ENCODE results near the gene VPS50.

VPS50 gene, protein sequence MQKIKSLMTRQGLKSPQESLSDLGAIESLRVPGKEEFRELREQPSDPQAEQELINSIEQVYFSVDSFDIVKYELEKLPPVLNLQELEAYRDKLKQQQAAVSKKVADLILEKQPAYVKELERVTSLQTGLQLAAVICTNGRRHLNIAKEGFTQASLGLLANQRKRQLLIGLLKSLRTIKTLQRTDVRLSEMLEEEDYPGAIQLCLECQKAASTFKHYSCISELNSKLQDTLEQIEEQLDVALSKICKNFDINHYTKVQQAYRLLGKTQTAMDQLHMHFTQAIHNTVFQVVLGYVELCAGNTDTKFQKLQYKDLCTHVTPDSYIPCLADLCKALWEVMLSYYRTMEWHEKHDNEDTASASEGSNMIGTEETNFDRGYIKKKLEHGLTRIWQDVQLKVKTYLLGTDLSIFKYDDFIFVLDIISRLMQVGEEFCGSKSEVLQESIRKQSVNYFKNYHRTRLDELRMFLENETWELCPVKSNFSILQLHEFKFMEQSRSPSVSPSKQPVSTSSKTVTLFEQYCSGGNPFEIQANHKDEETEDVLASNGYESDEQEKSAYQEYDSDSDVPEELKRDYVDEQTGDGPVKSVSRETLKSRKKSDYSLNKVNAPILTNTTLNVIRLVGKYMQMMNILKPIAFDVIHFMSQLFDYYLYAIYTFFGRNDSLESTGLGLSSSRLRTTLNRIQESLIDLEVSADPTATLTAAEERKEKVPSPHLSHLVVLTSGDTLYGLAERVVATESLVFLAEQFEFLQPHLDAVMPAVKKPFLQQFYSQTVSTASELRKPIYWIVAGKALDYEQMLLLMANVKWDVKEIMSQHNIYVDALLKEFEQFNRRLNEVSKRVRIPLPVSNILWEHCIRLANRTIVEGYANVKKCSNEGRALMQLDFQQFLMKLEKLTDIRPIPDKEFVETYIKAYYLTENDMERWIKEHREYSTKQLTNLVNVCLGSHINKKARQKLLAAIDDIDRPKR

DNA sequence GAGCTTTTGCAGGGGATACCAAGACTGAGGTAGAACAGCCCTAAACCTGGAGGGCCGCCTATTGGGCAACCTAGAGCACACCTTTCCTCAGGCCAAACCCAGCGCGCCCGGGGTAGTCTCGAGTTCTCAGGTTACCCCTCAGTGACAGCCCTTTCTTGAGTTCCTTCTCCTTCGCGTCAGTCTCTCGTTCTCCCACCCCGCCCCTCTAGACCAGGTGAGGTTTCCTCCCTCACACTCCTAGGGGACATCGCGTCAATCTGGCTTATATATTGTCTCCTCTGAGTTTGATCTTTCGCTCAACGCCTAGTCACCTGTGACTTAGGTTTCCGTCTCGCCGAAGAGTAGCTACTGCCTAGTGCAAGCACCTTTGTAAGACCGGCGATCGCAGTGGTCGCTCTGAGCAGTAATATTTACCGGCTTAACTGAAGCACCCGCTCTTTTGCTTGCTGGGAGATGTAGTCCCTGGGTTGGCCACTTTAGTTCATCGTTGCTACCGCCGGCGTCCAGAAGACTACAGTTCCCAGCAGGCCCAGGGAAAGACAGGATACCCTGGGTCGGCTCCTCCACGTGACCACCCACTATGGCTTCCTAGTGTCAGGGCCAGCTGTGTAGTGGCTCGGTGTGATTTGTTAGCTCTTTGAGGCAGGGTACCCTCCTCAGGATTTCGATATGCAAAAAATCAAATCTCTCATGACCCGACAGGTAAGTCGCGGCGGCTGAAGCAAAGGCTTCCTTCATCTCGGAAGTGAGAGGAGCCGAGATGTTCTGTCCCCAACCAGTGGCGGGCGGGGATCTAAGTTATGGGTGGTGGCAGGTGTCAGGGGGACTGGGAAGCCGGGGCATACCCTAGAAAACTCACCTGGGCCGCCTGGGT, at the start of gene VPS50:
TSS of gene VPS50 (plus strand) at position 568 of the 874 bp plus-strand sequence. CDS start at position 670, 102 bp downstream.
- DNase-seq = peak; percentile 98

DNA sequence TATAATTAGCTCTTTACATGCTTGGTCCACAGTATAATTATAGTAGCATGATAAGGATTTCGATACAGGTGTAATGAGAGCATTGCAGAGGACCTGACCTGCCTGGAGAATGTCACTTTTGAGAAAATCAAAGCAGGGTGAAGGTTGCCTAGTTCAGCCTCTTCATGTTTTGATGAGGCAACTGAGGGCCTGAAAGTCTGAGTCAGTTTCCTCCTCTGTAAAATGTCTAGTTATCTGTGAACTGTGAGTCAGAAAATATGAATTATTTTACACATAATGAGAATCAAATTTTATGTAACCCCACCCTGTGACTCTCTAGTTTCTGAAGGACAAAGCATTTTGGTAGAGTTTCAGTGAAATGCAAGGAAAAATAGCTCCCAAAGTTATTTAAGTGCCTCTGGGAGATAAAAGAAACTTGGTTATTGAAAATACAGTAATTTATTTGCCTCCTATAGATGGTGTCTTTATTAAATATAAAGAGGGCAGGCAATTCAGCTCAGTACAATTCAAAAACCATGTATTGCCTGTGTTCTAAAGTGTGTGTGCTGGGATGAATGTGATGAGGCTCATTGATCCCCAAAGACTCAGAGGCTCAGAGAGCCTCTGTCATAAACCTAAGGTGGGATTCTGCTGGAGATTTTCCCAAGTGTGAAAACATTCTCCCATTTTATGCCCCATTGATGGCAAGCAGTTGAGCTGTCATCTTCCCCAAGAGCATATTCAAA, 46.7 kb upstream of the VPS50 start:
- DNase-seq = no peak

DNA sequence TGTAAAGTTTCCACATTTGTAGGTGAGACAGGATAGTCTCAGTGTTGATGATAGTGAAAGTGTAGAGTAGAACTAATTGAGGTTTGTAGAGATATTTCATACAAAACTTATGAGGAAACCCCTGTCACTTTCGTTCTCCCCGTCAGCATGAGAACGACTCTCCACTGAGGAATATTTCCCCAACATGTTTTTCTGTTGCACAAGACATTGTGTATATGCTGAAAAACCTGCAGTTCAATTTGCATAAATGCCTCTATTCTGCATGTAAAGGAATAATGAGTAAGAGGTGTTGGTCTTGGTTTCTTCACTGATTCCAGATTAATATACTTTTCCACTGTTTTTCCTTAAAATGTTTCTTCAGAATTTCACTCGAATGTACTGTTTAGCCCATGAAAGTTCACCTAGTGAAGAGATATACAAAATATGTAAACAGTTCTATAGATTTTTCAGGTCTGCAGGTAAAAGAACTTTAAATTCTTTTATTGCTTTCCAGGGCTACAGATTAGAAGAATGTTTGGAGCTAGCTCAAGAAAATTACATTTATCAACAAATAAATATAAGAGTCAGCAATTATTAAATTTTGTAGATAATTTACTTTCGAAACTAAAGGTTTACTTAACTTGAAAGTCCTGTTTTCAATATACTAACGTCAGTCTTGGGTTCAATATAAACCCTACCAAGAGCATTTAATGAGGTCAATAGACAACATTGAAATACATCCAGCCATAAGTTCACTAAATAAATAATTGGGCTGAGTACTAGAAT, 43.1 kb upstream of the VPS50 start:
- no peak for DNase-seq

DNA sequence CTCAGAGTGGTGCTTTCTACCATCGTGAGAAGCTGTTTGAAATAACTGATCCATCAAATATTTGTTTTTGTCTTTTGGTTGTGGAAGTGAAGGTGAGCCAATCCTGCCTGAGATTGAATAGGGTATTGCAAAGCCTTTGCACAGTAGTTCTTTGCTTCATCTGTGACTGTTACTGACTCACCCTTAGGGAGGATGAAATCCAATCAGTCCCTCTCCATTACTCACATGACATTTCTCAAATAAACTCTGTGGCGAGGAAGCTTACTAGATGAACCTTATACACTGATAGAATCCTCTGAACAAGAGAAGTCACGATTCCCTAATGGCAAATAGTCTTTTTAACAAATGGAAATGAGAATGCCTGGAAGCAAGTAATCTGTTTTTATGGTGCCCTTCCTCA, 37.8 kb upstream of the VPS50 start:
- no peak for DNase-seq

DNA sequence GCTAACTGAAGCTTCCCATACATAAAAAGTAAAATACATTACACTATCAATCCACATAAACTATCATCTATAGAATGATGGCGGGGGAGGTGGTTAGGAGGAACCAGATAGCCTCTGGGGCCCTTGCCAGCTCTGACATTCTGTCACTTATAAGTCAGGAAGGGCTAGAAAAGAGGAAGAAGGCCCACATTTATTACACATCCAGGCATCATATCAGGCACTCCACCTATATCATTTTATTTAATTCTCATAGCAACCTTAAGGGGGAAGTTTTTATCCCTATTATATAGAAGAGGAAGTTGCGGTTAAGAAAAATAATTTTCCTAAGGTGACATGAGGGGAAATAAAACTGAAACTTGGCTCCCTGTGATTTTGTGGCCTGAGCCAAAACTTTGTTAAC, 35.8 kb upstream of the VPS50 start:
- DNase-seq = no peak

DNA sequence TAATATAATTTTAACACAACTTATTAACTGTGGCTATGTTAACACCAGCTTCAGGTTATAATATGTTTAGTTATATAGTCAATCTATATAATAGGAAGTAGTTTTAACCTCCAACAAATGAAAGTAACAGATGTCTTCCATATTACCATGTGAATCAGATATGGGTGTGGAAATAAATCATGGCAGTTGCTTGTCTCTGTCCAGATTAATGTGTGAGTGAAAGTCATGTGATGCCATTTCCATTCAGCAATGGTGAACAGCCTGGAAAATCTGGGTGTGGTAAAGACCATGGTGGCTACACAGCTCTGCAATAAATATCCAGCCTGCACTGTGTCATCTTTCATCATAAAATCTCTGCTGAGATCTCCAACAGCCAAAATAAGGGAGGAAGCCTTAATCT, 33.7 kb upstream of the VPS50 start:
- no peak for DNase-seq

DNA sequence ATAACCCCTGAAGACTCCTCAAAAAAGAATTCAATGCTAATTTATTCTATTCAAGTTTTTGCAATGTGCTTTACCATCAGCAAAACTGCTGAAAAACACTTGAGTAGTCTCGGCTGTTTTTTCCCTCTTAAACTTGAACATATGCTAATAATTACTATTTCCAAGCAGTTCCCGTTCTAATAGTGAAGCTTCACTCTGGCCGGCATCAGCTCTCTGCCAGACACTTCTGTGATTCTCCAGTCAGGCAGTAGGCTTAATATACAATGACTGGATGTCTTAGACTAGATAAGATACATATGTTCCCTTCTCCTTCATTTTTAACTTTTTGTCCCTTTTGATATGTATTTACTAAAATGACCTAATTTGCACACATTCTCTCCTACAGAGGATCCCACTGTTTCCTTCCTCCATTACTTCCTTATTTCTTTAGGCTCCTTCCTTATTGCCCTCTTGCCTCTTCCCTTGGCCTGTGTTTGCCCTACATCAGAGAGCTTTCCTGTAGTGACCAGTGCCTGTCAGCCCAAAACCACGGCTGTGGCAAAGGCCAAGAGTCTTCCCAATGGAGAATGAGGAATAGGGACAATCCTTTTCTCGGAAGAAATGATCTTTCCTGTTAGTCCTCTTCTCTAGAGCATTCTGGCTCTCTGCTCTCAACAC, 29.4 kb upstream of the VPS50 start:
- DNase-seq = peak; percentile 32

DNA sequence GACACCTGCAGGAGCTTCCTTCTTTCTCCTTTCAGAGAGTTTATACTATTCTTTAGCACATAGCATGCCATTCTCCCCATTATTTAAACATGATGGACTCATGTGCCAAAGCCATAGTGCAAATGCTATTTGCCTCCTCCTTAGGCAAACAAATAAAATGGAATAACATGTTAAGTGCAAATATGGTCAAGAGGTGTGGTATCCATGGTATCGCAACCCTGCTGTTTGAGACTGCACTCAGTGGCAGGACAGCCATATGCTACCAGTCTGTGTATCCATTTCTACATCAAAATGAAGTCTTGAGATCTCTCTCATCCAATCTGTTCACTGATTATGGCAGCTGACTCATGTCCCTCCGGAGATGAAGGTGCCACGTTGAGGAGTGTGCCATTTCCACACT, 28.7 kb upstream of the VPS50 start:
- DNase-seq = peak; percentile 94

DNA sequence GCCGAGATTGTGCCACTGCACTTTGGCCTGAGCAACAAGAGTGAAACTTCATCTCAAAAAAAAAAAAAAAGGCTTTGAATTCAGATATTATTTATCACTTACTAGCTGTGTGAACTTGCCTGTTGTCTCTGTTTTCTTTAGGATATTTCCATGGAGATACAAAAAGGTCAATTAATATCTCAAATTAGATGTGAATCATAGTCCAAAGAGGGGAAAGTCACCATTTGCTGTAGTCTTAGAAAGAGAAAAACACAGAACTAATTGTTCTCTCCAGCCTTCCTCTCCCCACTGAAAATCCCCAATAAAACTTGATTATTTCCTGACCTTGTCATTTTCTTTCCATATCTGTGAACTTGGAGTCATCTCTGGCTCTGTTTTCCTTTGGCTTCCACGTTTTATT, 27.1 kb upstream of the VPS50 start:
- no peak for DNase-seq

DNA sequence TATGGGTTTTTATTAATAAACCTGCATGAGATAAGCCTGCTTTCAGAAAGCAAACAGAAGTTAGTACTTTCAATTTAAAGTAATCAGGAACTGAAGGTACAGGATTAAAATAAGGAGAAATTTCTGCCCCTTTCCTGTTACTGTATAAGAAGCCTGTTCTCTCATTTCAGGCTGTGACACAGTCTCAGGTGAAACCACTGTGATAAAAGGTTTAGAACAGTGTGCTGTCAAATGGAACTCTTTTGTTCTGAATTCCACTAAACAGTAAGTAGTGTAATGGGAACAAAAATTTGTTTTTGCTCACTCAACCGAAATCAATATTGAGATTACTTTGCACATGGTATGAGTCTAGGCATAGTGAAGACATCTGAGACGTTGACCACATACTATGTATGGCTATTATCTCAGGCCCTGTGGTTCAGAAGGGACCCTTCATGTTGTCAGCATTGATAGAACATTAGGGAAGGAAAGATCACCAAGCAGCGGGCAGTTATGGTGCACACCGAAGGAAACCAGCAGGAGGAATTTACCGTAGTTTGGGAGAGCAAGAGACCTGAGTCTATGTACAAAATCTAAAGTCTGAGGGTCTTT, 20.8 kb upstream of the VPS50 start:
- peak; percentile 21 for DNase-seq

DNA sequence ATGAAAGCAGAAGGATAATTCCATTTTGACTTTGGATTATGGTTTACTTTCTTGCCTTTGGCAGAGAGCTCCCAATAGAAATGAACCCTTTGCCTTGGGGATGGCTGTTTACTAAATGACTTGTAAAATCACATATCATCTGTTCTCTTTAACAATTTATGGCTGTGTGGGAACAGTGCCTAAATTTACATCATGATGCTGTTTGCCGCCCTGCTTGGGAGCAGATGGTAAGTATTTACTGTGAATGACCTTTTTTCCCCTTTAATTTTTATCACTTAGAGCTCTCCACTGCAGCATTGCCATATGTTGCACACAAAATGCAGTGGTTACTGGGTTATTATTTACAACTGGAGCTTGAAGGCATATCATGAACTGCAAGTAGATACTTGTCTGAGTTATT, 19.3 kb upstream of the VPS50 start:
- DNase-seq = peak; percentile 100

DNA sequence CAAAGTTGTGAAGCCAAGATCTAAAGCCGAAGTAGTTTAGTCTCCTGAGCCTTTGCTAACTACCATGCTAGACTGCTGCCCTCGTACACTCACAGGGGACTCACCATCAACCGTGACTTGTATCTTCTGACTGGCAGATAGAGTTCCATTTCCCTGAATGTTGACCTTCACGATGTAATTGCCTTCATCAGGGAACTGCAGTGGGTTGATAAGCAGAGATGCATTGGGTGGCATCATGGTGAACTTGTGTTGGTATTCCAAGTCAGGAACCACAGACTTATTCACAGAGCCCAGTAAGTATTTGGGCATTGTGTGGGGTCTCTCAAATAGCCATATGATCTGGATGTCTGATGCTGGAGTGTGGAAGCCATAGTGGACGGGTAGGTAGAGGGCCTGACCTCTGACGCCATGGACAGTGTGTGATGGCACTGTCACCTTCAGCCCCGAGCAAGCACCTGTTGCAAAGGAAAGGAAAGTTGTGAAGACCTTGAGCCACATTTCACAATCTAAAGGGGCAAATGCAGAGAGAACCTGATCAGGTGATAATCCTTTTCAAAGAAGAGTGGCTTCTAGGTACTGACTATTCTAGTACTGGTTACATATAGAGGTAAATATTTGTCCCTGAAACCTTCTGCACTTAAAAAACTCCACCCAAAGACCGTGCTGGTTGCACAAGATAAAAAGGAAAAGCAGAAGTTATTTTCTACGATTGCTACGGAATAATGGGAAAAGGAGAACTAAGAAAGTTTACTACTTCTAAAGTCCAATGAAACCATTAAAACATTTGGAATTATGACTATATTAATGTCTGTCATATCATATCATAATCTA, 13.0 kb upstream of the VPS50 start:
- no peak for DNase-seq

DNA sequence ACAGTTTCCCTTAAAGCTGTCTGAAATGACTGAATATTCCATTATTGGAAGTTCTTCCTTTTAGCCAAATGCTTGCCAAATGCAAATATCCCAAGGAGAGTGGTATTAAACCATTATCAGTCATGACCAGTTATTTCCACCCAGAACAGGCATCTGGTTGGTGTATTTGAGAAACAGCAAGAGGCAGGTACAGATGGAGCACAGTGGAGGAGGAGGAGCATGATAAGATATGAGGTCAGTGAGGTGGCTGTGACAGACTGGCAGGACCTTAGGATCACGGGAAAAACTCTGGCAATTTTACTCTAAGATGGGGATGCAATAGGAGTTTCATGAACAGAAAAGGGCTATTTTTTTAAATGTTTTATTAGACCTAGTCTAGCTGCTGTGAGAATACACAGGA, 12.3 kb upstream of the VPS50 start:
- no peak for DNase-seq

DNA sequence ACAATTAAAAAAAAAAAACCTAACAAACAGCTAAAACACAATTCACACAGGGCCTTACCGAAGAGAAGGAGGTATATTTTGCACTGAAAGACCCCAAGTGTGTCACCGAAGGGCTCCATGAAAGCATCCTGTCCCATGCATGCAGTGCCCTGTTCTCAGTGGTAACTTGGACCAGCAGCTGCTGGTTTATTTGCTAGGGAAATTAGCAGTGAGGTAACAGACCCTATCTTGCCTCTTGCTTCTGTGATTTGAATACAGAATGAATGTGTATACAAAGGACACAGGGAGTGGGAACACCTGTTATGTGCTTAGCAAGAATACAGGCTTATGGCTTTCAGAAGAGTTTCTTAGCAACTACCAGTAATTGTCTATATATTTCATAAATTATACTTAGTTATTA, 5.9 kb upstream of the VPS50 start, which contains the start of gene HEPACAM2:
TSS of gene HEPACAM2 (minus strand) at position 160 of the 400 bp plus-strand sequence.
- DNase-seq = peak; percentile 74

DNA sequence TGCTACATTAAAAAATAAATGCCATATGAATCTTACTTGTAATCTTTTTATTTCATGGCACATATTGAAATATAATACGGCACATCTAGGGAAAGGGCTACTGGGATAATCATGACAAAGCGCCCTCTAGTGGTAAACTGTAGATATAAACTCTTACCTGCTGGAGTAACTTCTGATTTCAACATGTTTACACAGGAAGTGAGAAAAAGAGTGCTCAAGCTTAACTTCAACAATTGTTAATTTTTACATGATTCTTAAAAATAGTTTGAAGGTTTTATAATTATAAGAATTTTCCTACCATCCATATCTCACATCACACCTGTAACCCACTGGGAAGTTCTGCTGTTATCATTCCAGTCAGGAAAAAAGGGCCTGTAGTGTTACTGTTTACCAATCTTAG, 3.9 kb upstream of the VPS50 start:
- peak; percentile 53 for DNase-seq

DNA sequence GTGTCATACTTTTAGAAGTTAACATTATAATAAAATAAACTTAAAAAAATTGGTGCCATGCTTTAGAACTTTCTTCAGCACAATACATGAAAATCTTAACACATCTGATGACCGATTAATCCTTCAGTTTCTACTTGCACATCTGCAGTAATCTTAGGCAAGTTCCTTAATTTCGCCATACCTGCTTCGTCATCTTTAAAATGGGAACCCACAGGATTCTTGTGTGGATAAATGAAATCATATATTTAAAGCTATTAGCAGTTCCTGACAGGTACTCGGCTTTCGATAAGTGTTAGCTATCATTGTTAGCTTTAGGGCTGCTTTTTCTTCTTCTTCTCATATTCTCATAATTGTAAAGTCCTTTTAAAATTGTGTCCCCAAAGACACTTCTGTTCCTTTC, 907 bp upstream of the VPS50 start:
- DNase-seq = no peak

DNA sequence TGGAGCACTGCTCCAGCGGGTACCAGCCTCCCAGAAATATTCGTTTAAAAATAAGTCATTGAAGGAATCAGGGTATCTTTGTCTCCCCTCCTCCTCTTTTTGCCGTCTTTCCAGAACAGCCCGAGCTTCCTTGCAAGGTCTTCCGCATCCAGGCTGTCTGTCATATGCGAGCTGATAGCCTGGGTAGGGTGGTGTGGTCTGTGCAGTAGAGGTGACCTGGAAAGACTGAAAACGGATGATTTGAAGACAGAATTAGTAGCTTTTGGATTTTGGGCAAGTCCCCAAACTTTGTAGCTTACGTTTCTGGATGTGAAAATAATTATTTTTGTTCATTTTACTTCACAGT, 480 bp downstream of the VPS50 start:
- no peak for DNase-seq

DNA sequence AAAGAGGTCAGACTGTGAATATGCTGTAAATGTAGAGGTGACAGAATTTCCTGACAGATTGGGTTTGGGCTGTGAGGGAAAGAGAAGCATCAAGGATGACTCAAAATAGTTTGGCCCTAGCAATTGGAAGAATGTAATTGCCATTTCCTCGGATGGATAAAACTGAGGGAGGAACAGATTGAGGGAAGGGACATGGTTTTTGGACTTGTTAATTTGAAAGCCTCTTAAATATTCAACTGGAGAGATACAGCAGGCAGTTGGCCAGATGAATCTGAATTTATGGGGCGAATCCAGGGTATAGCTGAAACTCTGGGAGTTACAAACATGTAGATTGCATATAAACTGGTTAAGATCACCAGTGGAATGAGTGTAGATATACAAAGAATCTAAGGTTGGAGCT, 3.4 kb downstream of the VPS50 start:
- DNase-seq = no peak

DNA sequence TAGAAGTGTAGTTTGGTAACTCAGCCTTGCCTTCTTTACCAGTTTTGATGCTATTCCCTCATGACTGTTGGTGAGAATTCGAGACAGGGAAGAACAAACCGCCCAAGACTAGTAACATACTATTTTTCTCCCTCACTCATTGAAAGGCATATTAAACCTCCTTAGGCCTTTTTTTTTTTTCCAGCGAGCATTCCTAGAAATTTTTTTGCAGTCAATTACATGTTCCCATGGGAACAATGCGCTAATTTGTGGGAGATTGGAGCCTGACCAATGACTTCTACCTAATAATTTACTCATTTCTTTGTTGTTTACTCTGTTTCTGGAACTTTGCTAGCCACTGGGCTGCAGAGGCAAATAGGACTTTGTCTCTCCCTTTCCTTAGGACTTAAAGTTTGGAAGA, 6.0 kb downstream of the VPS50 start:
- DNase-seq = no peak

DNA sequence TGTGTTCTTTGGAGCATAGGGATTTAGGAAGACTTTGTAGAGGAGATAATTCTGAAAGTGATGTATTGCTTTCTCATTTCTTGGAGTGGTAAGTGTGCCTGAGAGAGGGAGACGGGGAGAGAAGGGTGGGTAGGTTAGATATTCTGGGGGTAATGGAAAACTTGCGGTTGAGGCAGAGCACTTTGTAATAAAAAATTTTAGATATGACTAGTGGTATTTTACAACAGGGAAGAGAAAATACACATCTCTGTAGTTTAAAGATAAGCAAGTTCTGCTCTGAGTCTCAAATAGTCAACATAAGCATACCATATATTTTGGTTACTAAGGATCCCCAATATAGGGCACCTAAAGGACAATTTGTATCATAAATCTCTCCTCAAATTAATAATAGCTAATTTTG, 6.6 kb downstream of the VPS50 start:
- no peak for DNase-seq
